GM11168 (cell line): ENCODE results near the gene SUGCT.
"Not testable (repeated sequence)": the region's sequence is repeated elsewhere in the genome, so short reads cannot be mapped to it uniquely, and the experiment has no call there.

Experiments used
- in situ Hi-C: fragments of 300-500 bp; cut with MboI; formaldehyde crosslinking; loops from one replicate; pipeline ENCODE4 v1.12.0; 2022; ENCODE audit warnings: low sequenced_read_pairs; ENCODE audit not compliant: unreplicated experiment

SUGCT gene

DNA sequence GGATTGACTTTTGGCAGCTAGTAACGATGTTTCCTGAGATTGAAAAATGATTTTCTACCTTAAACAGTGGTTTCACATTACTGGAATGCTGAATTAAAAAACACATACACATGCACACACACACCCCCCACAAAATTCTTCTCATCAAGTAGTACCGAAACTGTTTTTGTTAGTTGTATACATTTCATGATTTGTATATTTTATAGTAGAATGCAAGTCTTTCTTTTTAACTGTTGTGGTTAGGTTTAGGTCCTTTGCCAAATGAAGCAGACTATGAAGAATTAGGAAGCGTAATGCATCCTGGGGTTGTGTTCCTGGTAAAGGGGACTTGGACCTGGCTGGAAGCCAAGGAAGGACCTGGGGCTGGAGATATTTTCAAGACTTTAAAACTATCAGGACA lies 505.8 kb downstream of the SUGCT start:
- in situ Hi-C loops, result no loop called here

DNA sequence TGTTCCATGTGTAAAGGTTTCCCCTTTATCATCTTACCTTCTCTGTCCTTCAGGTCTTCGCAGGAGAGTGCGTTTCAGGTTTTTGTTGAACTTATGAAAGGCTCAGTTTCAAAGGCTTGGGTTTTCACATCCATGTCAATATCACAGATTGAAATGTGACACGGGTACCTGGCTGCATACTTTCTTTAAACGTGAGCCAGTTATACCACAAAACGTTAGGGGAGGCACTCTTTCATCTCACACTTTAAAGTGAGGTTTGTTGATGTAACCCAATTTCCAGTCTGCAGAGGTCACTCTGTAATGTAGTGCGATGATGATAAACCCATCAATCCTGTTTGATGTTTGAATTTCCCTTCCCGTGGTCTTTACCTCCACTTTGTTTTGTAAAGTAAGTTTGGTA lies 506.9 kb downstream of the SUGCT start:
- in situ Hi-C loops, result no loop called here

DNA sequence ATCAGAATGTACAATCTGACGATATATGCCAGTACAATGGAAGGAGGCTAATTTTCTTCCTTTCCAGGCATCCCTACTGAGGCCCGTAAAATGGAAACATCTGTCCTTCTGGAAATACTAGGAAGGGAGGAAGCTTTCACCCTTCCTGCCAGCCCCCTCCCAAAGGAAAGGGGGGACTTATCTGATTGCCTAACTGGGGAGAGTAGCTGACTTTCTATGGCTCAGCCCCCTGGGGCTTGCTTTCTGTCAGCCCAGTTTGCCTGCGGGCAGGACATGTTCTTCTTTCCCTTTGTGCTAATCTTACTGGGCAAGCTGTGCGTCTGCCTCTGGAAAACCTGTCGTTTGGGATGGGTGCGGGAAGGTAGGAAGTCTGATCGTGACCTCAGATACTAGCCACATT lies 508.9 kb downstream of the SUGCT start:
- in situ Hi-C loops, result no loop called here

DNA sequence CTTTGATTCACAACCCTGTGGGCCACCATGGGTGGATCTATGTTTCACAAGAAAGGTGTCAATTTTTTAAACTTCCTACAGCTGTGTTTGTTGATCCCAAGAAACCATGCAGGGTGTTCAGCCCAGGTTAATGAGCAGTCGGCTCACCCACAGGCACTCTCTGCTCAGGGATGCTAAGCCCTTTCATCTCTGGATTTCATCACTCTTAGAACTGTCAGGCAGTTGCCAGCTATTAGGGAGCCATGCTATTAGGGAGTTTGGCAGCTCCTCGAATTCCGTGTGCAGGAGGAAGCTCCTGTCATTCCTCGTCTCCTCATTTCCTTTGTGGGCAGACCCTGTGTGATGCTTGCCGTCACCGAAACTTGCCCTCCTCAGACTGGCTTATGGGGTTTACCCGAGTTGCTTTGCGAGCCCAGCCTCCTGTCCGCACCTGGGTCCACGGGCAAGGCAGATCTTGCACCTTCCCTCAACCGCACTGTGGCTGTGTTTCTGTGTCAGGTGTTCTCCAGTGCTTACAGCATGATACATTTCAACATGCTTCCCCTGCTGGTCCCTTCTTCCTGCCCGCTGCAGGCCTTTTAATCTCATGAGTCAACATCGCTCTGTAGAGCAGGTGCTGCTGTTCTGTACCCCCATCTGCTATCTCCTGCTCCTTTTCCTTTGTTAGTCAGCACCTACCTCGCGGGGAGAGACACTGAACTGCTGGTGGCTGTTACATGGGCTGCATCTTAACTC lies 509.8 kb downstream of the SUGCT start:
- in situ Hi-C loops, result no loop called here

DNA sequence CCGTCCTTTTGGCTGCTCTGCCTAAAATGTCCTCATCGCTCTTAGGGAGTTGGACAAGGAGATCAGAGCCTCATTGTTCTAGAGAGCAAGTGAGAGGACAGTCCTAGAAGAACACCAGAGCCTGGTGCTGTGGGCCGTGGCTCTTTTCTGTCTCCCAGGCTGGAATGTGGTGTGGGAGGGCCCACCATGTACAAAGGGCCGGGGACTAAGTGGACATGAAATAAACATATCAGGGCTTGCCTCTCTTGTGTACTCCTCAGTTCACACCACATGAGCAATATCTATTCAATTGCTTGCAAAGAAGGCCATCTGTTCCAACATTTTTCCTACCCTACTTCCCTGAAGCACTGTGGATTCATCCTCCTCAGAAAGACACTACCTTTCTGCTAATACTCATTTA lies 510.4 kb downstream of the SUGCT start:
- in situ Hi-C loops, result no loop called here

DNA sequence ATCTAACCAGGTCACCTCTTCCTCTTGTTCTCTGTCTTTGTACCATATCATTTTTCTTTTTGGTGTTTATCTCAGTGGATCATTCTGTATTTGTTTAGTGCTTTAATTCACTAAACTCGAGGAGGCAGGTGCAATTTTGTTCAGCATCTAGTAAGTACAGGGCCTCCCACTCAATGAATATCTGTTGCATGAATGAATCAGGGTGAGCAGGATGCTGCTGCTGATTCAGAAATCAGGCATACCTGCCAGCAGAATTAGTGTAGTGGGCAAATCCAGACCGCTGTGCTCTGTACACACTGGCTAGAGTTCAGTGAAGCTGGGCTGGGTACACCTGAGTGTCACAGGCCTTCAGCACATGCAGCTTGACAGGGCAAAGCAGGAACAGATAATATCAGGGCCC lies 511.9 kb downstream of the SUGCT start:
- in situ Hi-C loops, result no loop called here

DNA sequence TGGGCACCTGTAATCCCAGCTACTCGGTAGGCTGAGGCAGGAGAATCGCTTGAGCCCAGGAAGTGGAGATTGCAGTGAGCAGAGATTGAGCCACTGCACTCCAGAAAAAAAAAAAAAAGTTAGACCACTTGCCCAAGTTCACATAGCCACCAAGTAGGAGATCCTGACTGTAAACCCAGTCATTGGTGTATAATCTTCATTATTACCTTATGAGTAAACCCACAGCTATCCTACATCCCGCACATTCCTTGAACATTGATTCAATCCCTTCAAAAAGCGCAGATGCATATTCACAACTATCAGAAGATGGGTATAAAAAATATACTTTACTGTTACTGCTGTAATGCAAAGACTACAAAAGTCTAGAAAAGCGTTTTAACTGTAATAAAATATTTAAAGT lies 512.9 kb downstream of the SUGCT start:
- in situ Hi-C loops, result no loop called here

DNA sequence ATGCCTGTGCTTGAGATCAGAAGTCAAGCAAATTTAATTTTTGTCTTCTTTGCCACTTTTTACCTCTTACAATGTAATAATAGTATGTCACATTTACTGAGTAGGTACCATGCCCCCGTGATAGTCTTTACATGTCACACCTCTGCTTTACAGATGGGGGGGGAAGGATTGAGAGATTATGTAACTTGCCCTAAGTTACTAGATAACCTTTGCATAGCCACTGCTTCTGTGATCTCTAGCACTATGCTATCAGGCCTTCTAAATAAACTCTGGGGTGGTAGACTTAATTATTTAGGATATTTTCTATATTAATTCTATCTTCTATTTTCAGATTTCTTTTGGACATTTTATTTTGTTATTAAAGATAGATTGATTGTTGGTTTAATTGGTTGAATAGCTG lies 514.4 kb downstream of the SUGCT start:
- in situ Hi-C loops, result no loop called here

DNA sequence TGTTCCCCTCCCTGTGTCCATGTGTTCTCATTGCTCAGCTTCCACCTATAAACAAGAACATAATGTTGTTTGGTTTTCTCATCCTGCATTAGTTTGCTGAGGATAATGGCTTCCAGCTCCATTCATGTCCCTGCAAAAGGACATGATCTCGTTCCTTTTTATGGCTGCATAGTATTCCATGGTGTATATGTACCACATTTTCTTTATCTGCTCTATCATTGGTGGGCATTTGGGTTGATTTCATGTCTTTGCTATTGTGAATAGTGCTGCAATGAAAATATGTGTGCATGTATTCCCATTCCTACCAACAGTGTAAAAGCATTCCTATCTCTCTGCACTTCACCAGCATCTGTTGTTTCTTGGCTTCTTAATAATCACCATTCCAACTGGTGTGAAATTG lies 516.1 kb downstream of the SUGCT start:
- in situ Hi-C loops, result not testable (repeated sequence)

DNA sequence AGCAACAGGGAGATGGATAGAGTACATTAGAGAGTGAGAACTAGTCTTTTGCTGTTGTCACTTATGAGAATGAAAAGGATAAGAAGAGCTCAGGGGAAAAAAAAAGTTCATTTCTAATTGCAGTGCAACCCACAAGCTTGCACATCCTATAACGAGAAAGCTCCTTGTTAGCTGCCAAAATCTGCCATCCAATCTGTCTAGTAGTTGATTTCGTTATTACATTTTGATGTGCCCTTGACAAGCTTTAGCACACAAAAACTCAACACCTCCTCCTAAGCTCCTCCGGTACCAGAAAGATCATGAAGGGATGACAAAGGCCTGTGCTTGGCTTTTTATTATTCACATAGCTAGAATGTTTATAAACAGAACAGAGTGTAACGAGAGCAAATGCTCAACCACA lies 519.4 kb downstream of the SUGCT start:
- in situ Hi-C loops, result no loop called here

DNA sequence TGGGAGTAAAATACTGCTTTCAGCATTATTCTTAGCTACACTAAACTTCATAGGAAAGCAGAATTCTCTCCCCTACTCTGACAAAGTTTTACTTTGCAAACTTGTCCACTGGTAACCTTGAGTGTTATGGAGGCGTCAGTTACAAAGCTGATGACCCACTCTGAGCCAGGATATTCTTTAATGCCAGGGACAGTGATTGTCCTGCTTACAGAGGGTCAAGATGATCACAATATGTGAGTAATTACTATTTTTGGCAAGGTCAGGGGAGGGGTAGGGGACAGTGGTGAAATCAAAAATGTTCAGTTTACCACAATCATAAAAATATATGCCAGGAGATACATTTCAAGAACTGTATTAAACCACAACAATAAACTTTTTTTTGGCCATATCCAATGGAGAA lies 520.6 kb downstream of the SUGCT start:
- in situ Hi-C loops, result no loop called here

DNA sequence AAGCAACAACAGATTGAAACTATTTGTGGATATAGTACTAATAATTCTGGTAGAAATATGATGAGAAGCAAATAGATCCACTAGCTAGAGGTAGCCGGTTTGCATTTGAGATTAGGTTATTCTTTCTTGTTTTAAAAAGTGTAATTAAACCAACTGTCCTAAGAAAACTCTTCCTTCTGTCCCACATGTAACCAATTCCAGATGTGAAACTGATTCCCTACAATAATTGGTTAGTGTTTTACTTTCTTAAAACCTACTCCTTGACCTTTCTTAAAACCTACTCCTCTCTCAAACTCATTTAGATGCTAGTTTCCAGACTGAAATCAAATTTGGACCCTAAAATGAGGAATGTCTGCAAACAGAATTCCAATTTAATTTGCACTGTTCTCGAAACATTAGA lies 521.5 kb downstream of the SUGCT start:
- in situ Hi-C loops, result no loop called here

DNA sequence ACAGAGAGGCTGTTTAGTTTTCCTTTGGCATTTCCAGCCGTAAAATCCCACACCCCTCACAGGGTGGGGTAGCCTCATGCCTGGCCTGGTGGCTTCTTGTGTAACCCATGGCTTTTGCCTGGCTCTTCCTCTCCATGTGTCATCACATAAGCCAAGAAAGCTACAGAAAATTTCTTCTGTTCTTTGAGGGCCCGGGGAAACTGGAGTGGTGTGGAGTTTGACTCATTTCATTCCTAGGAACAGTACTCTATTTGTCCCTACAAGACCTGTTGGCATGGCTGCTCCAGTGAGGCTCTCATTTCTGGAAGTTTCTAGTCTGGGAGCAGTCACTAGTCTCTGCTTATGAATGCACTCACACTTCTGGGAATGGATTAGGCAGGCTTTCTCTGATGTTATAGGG lies 523.9 kb downstream of the SUGCT start:
- in situ Hi-C loops, result no loop called here

DNA sequence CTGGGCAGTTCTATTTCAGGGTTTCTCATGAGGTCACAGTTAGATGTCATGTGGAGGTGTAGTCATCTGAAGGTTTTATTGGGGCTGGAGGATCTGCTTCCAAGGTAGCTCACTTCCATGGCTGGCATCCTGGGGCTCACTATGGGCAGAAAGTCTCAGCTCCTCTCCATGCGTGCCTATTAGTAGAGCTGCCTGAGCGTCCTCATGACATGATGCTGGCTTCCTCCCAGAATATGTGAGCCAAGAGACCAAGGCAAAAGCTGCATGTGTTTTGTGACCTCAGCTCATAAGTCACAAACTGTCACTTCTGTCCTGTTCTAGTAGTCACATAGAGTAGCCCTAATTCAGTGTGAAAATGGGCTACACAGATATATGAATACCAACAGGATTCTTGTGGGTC lies 524.4 kb downstream of the SUGCT start:
- in situ Hi-C loops, result no loop called here

DNA sequence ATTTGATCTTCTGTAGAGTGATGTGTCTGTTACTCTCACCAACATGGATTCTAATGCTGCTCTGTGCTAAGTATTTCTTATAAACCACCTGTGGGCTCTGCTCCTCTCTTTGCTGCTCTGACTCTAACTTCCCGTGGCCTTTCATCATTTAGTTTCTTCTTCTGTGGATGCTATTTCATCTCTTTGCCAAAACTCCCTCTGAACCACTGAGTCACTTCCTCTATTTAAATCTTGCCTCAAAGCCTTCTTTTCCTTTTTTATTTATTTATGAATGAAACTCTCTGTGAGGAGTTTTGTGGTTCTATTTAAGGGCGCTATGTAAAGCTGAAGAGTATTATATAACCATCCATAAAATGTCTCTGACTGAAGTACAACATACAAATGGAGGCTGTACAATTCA lies 538.5 kb downstream of the SUGCT start:
- in situ Hi-C loops, result no loop called here

DNA sequence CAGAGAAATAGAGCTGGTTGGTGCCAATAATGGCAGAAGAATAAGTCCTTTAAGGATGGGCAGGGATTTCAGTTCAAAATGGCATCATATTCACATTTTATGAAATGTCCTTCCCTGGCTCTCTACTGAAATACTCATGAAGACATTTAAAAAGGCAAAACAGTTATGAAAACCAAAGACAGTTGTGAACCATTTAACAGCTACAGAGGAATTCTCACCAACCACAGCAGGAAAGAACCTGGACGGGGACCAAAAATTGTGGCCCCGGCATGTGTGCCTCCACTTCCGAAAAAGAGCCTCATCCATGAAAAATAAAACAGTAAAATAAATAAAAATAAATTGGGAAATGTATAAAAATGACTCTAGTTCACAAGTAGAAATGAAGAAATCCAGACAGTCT lies 539.5 kb downstream of the SUGCT start:
- in situ Hi-C loops, result no loop called here

DNA sequence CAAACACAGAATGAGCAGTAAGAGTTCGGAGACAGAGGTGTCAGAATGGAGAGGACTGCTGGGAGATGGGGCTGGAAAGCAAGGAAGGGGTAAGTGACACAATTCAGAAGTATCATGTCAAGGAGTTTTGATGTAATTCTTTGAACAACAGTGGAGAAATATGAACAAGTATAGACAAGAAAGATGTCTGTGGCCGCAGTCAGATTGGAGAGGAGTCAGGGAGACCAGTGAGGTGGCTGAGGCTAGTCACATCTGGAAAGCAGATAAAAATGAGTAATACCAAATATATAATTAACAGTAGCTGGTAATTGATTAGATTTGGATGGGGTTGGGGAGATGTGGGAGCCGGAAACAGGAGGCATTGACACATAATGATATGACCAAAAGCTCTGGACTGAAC lies 540.9 kb downstream of the SUGCT start:
- in situ Hi-C loops, result no loop called here

DNA sequence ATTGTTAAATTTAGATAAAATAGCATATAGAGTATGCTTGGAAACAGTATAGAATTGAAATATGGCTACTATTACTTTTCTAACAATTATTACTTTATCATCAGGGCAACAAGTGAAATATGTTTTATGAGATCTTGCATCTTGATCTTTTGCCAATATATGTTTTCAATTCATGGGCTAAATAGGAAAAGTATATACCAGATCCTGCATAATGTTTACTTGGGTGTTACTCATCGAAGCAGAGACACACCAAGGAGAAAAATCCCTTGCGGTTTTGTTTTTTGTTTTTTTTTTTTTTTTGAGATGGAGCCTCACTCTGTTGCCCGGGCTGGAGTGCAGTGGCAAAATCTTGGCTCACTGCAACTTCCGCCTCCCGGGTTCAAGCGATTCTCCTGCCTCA lies 541.4 kb downstream of the SUGCT start:
- in situ Hi-C loops, result no loop called here

DNA sequence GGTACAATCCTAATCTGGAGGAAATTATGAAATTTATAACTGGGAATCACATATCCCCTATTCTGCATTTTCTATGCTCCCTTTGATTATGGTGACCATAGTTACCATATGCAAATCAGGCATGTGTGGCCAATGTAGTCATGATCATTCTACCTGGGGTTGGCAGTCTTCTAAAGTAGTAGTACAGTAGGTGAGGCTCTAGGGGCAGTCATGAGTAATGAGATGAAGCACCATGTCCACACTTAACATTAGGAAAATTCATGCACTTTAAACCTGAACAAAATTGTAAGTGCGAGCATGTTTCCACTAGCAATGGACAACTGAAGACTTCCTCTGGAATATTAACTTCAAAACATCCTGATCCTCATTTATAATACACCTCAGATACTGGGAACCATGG lies 545.9 kb downstream of the SUGCT start:
- in situ Hi-C loops, result no loop called here

DNA sequence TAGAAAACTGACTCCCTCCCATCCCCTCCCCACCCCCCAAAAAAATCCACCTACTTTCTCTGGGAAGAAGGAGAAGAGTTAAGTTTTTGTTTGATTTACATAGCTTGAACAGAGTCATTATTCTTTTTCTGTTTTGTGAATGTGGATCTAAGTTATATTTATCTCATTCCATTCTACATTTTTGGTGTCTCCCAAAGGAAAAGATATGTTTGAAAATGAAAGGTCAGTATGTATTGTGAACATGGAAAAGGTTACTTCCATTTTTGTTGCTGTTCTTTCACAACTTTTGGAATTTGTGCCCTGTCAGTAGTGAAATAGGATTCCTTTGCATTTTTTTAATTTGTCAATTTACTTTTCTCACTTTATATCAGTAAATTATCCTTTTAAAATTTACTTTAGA lies 547.9 kb downstream of the SUGCT start:
- in situ Hi-C loops, result no loop called here

DNA sequence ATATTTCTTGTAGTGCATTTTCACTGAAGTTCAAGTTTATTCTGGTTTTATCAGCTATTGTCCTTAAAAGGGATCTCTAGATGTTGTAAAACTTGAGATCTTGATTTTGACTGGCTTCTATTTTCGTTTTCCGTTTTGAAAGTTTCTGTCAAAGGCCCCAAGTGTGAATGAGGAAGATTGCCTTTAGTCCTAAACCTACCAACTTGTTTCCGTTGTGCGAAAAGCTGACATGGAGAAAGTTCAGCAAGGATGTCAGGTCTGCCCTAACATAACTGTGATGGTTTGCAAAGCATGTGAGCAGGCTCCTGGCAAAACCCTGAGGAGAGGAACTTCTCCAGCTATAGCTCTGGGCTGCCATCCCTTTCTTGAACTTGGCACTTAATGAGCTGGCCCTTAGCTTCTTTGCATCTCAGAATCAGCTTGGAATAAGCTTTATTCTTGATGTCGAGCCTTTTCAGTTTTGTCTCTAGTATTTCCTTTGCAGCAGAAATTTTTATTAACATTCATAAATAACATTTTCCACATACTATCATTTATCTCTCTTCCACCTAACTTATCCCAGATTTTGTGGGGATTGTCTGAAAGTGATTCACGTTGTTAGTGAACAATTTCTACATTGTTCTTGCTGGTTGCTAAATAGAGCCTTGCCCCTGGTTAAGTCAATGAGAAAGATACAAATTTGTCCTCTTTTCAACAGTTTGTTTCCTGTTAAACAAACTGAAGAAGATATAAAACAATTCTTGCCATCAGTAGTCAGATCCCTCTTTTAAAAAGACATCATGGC lies 559.4 kb downstream of the SUGCT start:
- in situ Hi-C loops, result no loop called here

DNA sequence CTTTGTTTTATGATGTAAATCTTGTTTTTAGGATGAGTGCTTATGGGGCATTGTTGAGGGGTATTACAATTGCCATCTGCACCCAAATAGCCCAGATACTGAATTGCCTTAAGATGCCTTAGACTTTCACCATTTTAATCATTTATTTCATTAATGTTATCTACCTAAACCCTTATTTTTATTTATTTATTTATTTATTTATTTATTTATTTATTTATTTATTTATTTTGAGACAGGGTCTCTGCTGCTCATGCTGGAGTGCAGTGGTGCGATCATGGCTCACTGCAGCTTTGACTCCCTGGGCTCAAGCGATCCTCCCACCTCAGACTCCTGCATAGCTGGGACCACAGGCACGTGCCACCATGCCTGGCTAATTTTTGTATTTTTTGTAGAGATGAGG lies 560.2 kb downstream of the SUGCT start:
- in situ Hi-C loops, result no loop called here
